ENCODE data around the gene SIK1.
"Not testable (repeated sequence)": the region's sequence is repeated elsewhere in the genome, so short reads cannot be mapped to it uniquely, and the experiment has no call there.

The SIK1 gene

GRCh38 chr21:43426404-43427241 lies at the start of gene SIK1:
Gene SIK1, minus strand, starts transcription at chr21:43427131. Its CDS starts 953 bp downstream, at chr21:43426178.
- DNase-seq (ENCODE audit: low spot score) = not testable (repeated sequence)

- not testable (repeated sequence) for DNase-seq (ENCODE audit: low spot score)
Observed at GRCh38 chr21:43471597-43472242, 44.8 kb upstream of the SIK1 start.

- not testable (repeated sequence) for DNase-seq (ENCODE audit: low spot score)
Observed at GRCh38 chr21:43469719-43470458, 43.0 kb upstream of the SIK1 start.

- no peak for DNase-seq (ENCODE audit: low spot score)
Observed at GRCh38 chr21:43467785-43468184, 40.9 kb upstream of the SIK1 start.

DNA sequence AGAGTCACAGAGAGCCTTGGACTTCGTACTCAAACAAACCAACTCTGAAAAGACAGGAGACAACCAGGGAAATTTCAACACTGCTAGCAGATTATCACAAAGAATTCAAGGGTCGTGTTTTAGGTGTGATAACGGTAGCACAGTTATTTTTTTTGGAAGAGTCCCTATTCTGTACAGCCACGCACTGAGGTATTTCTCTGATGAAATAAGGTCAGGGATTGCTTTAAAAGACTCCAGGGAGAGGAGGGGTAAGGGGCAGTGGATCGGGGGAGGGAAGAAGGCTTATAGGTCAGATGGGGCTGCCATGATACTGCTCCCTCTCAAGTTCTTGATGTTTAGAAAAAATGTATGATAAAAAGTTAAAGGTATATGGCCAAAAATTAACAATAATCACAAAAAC lies 38.2 kb upstream of the SIK1 start:
- not testable (repeated sequence) for DNase-seq (ENCODE audit: low spot score)

- not testable (repeated sequence) for DNase-seq (ENCODE audit: low spot score)
Observed at GRCh38 chr21:43463498-43464261, 36.7 kb upstream of the SIK1 start.

DNA sequence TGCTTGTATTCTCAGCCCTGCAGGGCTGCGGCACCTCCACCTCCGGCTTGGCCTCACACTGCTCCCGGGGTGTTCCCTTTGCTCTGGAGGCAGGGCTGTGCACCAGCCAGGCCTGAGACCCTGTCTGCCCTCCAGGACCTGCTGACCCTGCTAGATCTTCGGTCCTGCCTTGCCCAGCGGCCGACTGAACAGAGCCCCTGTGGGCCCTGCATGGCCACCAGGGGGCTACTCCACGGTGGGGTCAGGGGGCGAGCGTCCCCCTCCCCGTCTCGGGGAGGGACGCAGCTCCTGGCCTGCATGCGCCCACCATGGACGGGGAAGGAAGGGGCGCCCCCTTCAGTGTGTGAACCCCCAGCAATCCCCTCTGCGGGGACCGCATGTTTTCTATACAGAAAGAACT lies 36.0 kb upstream of the SIK1 start:
- not testable (repeated sequence) for DNase-seq (ENCODE audit: low spot score)

GRCh38 chr21:43460475-43460874 lies 33.5 kb upstream of the SIK1 start:
- DNase-seq (ENCODE audit: low spot score) = not testable (repeated sequence)

DNA sequence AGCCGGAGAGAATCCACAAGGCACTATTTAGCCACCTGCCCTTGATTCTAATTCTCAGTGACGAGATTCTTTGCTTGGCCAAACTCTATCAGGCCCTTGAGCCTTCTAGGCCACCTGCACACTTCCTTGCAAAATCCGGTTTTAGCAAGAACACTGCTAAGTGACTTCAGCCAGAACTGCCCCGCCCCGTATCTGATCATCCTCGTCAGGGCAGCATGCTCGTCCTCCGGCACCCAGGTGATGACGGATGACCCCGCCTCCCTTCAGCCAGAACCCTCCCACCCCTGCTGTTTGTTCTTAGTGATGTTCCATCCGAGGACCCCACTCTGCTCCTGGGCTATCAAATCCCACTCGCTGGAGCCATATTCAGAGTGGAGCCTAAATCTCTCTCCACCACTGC lies 32.1 kb upstream of the SIK1 start:
- DNase-seq (ENCODE audit: low spot score) = not testable (repeated sequence)

DNA sequence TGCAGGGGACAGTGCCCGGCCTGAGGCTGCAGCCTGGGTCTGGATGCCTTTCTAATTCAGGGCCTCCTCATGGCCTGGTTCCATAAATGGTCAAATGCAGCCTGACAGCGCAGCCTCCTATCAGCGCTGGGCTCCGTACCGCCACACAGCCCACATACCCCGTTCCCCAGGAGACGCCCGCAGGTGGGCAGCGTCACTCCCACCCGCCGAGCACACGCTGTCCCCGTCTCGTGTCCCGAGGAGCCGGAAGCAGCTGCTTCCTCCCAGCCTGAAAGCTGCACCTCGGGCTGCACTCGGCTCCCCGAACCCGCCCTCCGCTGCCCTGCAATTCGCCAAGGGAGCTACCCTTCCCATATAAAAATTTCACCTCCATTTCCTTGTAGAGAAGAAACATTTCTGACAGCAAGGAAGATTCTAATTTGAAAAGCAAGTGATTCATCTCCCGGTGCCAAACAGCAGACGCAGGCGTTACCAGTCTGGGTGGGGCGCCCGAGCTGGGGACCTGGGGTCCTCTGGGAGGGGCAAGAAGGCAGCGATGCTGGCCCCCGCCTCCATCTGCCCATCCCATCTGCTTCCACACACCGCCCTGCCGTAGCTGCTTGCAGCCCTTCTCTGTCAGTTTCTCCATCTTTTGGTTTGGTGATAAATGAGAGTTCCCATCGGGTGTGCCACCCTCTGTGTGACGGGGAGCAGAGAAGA lies 29.8 kb upstream of the SIK1 start:
- not testable (repeated sequence) for DNase-seq (ENCODE audit: low spot score)

GRCh38 chr21:43455717-43456116 lies 28.8 kb upstream of the SIK1 start:
- DNase-seq (ENCODE audit: low spot score) = not testable (repeated sequence)

DNA sequence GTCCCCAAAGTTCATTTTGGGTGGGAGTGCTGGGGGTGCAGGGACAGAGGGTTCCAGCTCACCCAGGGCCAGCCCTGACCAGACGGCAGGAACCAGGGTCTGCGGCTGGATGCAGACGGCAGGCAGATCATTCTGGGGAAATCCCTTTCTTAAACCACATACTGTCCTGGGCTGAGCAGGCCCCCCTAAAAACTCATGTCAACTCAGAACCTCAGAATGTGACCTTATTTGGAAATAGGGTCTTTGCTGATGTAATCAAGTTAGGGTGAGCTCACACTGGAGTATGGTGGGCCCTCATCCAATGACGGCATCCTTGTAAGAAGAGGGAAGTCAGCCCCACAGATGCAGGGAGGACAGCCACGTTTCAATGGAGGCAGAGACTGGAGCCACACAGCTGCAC lies 27.2 kb upstream of the SIK1 start:
- DNase-seq (ENCODE audit: low spot score) = not testable (repeated sequence)

DNA sequence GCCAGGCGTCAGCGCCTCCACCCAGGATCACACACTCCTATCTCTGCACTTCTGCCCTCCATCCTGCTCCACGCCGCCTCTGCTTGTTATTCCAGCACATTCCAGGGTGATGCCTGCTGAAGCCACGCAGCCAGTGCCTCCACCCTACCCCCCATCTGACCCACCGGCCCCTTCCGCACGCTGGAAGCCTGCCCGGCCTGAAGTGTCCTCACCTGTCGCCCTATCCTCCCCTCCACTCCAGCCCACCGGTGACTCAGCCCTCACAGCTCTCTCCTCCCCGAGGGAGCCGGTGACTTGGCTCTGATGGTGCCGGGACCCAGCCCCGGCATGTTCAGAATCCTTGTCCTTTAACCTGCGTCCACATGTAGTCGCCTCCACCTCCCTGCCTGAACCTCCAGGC lies 24.9 kb upstream of the SIK1 start:
- not testable (repeated sequence) for DNase-seq (ENCODE audit: low spot score)

GRCh38 chr21:43450287-43450686 lies 23.4 kb upstream of the SIK1 start:
- DNase-seq (ENCODE audit: low spot score) = not testable (repeated sequence)

DNA sequence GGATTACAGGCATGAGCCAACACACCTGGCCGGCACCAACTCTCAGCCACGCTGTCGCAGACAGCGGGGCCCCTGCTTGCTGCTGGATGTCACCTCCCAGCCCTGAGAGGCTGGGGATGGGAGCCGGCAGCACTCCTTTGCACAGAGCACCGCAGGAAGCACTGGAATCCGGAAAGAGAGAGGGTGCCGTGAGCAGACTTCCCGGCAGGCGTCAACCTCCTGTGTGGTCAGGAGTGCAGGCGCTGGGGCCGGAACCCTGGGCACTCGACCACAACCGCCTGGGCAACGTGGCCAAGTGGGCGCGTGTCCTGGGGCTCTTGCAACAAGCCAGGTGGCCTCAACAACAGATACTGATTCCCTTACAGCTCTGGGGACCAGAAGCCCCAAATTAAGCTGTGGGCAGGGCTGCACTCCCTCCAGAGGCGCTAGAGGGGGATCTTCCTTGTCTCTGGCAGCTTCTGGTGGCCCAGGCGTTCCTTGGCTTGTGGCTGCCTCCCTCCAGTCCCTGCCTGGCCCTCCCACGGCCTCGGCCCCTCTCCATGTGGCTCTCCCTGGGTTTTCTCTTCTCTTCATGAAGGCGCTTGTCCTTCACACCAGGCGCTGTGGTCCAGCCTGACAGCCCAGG lies 20.5 kb upstream of the SIK1 start:
- DNase-seq (ENCODE audit: low spot score) = not testable (repeated sequence)

GRCh38 chr21:43446277-43446932 lies 19.5 kb upstream of the SIK1 start:
- not testable (repeated sequence) for DNase-seq (ENCODE audit: low spot score)

GRCh38 chr21:43444524-43444923 lies 17.6 kb upstream of the SIK1 start:
- not testable (repeated sequence) for DNase-seq (ENCODE audit: low spot score)

GRCh38 chr21:43442571-43442970 lies 15.6 kb upstream of the SIK1 start:
- not testable (repeated sequence) for DNase-seq (ENCODE audit: low spot score)

GRCh38 chr21:43440835-43441727 lies 14.2 kb upstream of the SIK1 start:
- DNase-seq (ENCODE audit: low spot score) = not testable (repeated sequence)

Measured in hematopoietic multipotent progenitor cell treated with erythropoietin and hydrocortisone succinate and interleukin-3 and kit ligand, for 15 days (in vitro differentiated cells).